Keratinocyte (primary cell): ENCODE measurements around the gene STEEP1. TPM values are rescaled to one million over a fixed set of nuclear protein-coding genes. Genes with fewer than 3 reads are reported as not detected.
"Not testable (repeated sequence)": the region's sequence is repeated elsewhere in the genome, so short reads cannot be mapped to it uniquely, and the experiment has no call there.

ENCODE experiments used
- DNase-seq: peaks from one replicate; pipeline ENCODE4 v3.0.0-alpha.2; 2011; ENCODE audit warnings: low read depth, missing footprints, low spot score
- FAIRE-seq: peaks from 2 replicates; lab custom pipeline; 2011; peaks lifted over from hg19 to GRCh38; lab: Jason Lieb, UNC
- H2AFZ ChIP-seq: 2 replicates; pipeline ENCODE4 v1.6.0; 2012; ENCODE audit warnings: low read length, control low read depth, inconsistent platforms; ENCODE audit not compliant: control insufficient read depth
- H3K27ac ChIP-seq: 2 replicates; pipeline ENCODE4 v1.5.1; 2011; ENCODE audit warnings: low read length; ENCODE audit not compliant: control insufficient read depth, insufficient read depth
- H3K27me3 ChIP-seq: 3 replicates; pipeline ENCODE4 v1.6.0; 2011; ENCODE audit warnings: low read length; ENCODE audit not compliant: control insufficient read depth, insufficient read depth; ENCODE audit errors: extremely low read depth
- H3K36me3 ChIP-seq, 2 experiments: 2 replicates in 1 of 2; 3 replicates in 1 of 2; pipeline ENCODE4 v1.5.1; 2011; ENCODE audit warnings: low read length in 2 of 2, mild to moderate bottlenecking in 1 of 2; ENCODE audit not compliant: control insufficient read depth in 2 of 2, insufficient read depth in 2 of 2; ENCODE audit errors: extremely low read depth in 1 of 2
- H3K4me1 ChIP-seq: 3 replicates; pipeline ENCODE4 v1.5.1; 2011; ENCODE audit warnings: low read length; ENCODE audit not compliant: control insufficient read depth, insufficient read depth; ENCODE audit errors: extremely low read depth
- H3K4me2 ChIP-seq: 3 replicates; pipeline ENCODE4 v1.6.0; 2011; ENCODE audit warnings: low read depth, low read length; ENCODE audit not compliant: control insufficient read depth, insufficient read depth; ENCODE audit errors: extremely low read depth
- H3K4me3 ChIP-seq, 3 experiments: fragments of 200-600 bp in 1 of 3; sonication (generic) in 1 of 3; 2 replicates in 2 of 3; 3 replicates in 1 of 3; pipeline ENCODE4 v1.5.1; 2011 to 2016; ENCODE audit warnings: low read length in 3 of 3, mild to moderate bottlenecking in 3 of 3, control low read depth in 2 of 3, inconsistent platforms in 1 of 3, low read depth in 1 of 3, mixed read lengths in 1 of 3, mixed run types in 1 of 3, moderate library complexity in 1 of 3; ENCODE audit not compliant: control insufficient read depth in 2 of 3, insufficient read depth in 2 of 3; ENCODE audit errors: extremely low read depth in 1 of 3
- H3K79me2 ChIP-seq: 2 replicates; pipeline ENCODE4 v1.6.0; 2012; ENCODE audit warnings: low read length; ENCODE audit not compliant: control insufficient read depth, insufficient read depth
- H3K9ac ChIP-seq: 3 replicates; pipeline ENCODE4 v1.6.0; 2011; ENCODE audit warnings: low read length; ENCODE audit not compliant: control insufficient read depth, insufficient read depth; ENCODE audit errors: extremely low read depth
- H3K9me1 ChIP-seq: 3 replicates; pipeline ENCODE4 v1.6.0; 2011; ENCODE audit warnings: low read length; ENCODE audit not compliant: control insufficient read depth, insufficient read depth; ENCODE audit errors: extremely low read depth
- H3K9me3 ChIP-seq: 2 replicates; pipeline ENCODE4 v1.5.1; 2012; ENCODE audit warnings: low read depth, low read length; ENCODE audit not compliant: control insufficient read depth
- H4K20me1 ChIP-seq: 3 replicates; pipeline ENCODE4 v1.6.0; 2011; ENCODE audit warnings: low read length; ENCODE audit not compliant: control insufficient read depth, insufficient read depth; ENCODE audit errors: extremely low read depth
- EZH2 ChIP-seq: IDR thresholded peaks from one replicate; pipeline ENCODE4 v1.6.1; 2012; ENCODE audit warnings: inconsistent platforms, mild to moderate bottlenecking, low read length, moderate library complexity
- dilution Hi-C: fragments of 300-500 bp; cut with MboI; formaldehyde crosslinking; loops from one replicate; pipeline ENCODE4 v1.7.0; 2020; ENCODE audit warnings: low sequenced_read_pairs; ENCODE audit not compliant: extremely low pct_ligation_motif_present
- polyA plus RNA-seq, 5 experiments: library from polyadenylated mRNA; depleted of rRNA in 3 of 5; stranded (reverse) in 3 of 5; stranded (forward) in 1 of 5; unstranded in 1 of 5; fragments of >200 nt; gene quantifications; 1 replicate in 1 of 5; 2 replicates in 3 of 5; 3 replicates in 1 of 5; pipeline versions ENCODE4 v1.2.1 to v1.2.3, GENCODE V29; 2011 to 2012; ENCODE audit warnings: missing spikeins in 2 of 5, low read depth in 1 of 5, low replicate concordance in 1 of 5
- TF ChIP-seq, protein P1 (sequence below), 3 experiments: IDR thresholded peaks in 1 of 3; conservative IDR thresholded peaks in 1 of 3; optimal IDR thresholded peaks in 1 of 3; 2 replicates in 2 of 3; 3 replicates in 1 of 3; pipeline versions ENCODE3 to v1.5.1; 2011; ENCODE audit warnings: low read length in 3 of 3, mild to moderate bottlenecking in 3 of 3, moderate library complexity in 2 of 3, control low read depth in 1 of 3, inconsistent platforms in 1 of 3; ENCODE audit not compliant: insufficient read depth in 2 of 3; ENCODE audit errors: extremely low read depth in 1 of 3

Gene STEEP1
- polyA plus RNA-seq, 1 donor (not counting 4 experiments of a cell fraction or from before 2014, with no cell fraction given) = 23.3 TPM

DNA sequence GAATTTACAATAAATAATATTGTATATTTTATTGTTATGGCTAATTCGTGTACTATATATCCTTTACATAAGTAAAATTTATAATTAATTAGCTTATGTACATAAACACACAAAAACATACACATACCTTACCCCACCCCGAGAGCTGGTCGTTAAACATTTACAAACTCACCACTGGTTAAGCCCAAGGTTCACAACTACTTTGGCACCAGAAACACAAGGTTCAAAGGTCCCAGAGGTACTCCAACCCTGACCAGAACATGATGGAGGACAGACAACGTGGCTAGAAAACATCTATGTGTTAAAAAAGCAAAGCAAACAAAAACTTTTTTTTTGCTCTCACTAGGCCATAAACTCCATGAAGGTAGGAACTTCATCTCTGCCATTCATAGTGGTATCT is 59.3 kb downstream of the STEEP1 start:
- Histone ChIP-seq H3K9me3 (no peaks in the 10 kb centered on the region), H3K79me2 (no peaks in the 10 kb centered on the region), H2AFZ (no peak overlapping the region), H3K36me3 (no peaks in the 10 kb centered on the region), H3K9me1 (no peaks in the 10 kb centered on the region), H3K27me3 (no peaks in the 10 kb centered on the region), H3K27ac (no peak overlapping the region), H3K9ac (no peak overlapping the region), H4K20me1 (no peaks in the 10 kb centered on the region), H3K4me1 (peaks cover 37% of the 10 kb centered on the region), H3K4me2 (no peak overlapping the region), H3K4me3 (no peak overlapping the region)
- DNase-seq (no peak), FAIRE-seq (no peak)
- TF ChIP-seq, protein P1, sequence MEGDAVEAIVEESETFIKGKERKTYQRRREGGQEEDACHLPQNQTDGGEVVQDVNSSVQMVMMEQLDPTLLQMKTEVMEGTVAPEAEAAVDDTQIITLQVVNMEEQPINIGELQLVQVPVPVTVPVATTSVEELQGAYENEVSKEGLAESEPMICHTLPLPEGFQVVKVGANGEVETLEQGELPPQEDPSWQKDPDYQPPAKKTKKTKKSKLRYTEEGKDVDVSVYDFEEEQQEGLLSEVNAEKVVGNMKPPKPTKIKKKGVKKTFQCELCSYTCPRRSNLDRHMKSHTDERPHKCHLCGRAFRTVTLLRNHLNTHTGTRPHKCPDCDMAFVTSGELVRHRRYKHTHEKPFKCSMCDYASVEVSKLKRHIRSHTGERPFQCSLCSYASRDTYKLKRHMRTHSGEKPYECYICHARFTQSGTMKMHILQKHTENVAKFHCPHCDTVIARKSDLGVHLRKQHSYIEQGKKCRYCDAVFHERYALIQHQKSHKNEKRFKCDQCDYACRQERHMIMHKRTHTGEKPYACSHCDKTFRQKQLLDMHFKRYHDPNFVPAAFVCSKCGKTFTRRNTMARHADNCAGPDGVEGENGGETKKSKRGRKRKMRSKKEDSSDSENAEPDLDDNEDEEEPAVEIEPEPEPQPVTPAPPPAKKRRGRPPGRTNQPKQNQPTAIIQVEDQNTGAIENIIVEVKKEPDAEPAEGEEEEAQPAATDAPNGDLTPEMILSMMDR (optimal IDR thresholded peaks at IDR 0.05 in 1 of 3, IDR thresholded peaks at IDR 0.05 in 1 of 3, conservative IDR thresholded peaks at IDR 0.05 in 1 of 3; ENCODE audit: extremely low read depth in 1 of 3, insufficient read depth in 2 of 3, low read length in 3 of 3) = no peak
- no peak for TF ChIP-seq EZH2
- dilution Hi-C loops = no loop called here

DNA sequence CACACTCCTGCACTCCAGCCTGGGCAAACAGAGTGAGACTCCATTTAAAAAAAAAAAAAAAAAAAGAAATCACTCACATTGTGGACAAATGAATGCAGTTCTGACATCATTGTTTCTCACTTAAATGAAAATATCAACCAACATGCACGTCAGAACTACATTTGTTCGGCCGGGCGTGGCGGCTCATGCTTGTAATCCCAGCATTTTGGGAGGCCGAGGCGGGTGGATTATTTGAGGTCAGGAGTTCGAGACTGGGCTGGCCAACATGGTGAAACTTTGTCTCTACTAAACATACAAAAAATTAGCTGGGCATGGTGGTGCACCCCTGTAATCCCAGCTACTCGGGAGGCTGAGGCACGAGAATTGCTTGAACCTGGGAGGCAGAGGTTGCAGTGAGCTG is 60.1 kb downstream of the STEEP1 start:
- H3K4me3 ChIP-seq, H3K9me3 ChIP-seq, H3K4me2 ChIP-seq, DNase-seq, H2AFZ ChIP-seq, FAIRE-seq, H4K20me1 ChIP-seq, H3K27me3 ChIP-seq, H3K9ac ChIP-seq, H3K79me2 ChIP-seq, H3K9me1 ChIP-seq, dilution Hi-C loops, H3K36me3 ChIP-seq, H3K27ac ChIP-seq: not testable (repeated sequence)
- peaks cover 40% of the 10 kb centered on the region for H3K4me1 ChIP-seq

DNA sequence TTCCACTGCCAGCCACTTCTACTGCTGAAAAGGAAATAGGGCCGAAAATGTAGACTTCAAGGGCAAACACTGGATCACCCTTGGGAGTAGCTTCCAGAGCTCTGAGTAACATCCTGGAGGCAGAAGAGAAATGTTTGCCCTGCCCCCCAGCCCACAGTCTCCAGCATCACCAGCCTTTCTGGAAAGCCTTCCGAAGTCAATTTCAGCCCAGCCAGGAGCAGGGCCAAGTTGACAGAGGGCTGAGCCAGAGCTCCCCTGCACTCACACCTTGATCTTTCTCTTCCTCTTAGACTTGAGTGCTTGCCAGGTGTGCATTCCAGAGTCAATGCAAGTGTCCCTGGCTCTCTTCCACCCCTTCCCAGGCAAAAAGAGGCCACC is 61.7 kb downstream of the STEEP1 start:
- no peaks in the 10 kb centered on the region for H4K20me1 ChIP-seq
- H3K27ac ChIP-seq = peak overlapping the region; percentile 83
- no peaks in the 10 kb centered on the region for H3K36me3 ChIP-seq
- dilution Hi-C loops = no loop called here
- H3K27me3 ChIP-seq = no peaks in the 10 kb centered on the region
- no peaks in the 10 kb centered on the region for H3K9me3 ChIP-seq
- peak; percentile 93 for FAIRE-seq
- H3K9ac ChIP-seq = peak overlapping the region; percentile 56
- H2AFZ ChIP-seq = no peak overlapping the region
- TF ChIP-seq, protein P1 (optimal IDR thresholded peaks at IDR 0.05 in 1 of 3, IDR thresholded peaks at IDR 0.05 in 1 of 3, conservative IDR thresholded peaks at IDR 0.05 in 1 of 3; ENCODE audit: extremely low read depth in 1 of 3, insufficient read depth in 2 of 3, low read length in 3 of 3) = no peak
- TF ChIP-seq EZH2 = no peak
- H3K4me1 ChIP-seq = peaks cover 40% of the 10 kb centered on the region
- DNase-seq = no peak
- no peaks in the 10 kb centered on the region for H3K79me2 ChIP-seq
- H3K4me2 ChIP-seq = peak overlapping the region; percentile 66
- no peaks in the 10 kb centered on the region for H3K9me1 ChIP-seq
- no peak overlapping the region for H3K4me3 ChIP-seq
